Dermis blood vessel endothelial cell (primary cell): Measurements from ENCODE around the gene RAMP1. TPM values are rescaled to one million over a fixed set of nuclear protein-coding genes. Genes with fewer than 3 reads are reported as not detected.
A peak's percentile ranks its signal among the peaks of the same experiment; 100 is the strongest.
"Not testable (repeated sequence)": the region's sequence is repeated elsewhere in the genome, so short reads cannot be mapped to it uniquely, and the experiment has no call there.

Source experiments
- DNase-seq: peaks from one replicate; pipeline ENCODE4 v3.0.0; 2010
- total RNA-seq: library from RNA; depleted of rRNA; stranded (reverse); fragments of >200 nt; gene quantifications from 2 replicates; pipeline ENCODE4 v1.2.3, GENCODE V29; 2014

Gene RAMP1
- total RNA-seq: 0.85 TPM in 1 of 2 replicates, not detected in the other

GRCh38 chr2:237859533-237860272 is at the start of gene RAMP1:
Gene RAMP1, plus strand, starts transcription at chr2:237859623. Its CDS starts 53 bp downstream, at chr2:237859676.
- peak; percentile 11 for DNase-seq

- DNase-seq: no peak
Observed at GRCh38 chr2:237815637-237816036, 43.8 kb upstream of the RAMP1 start.

- no peak for DNase-seq
Observed at GRCh38 chr2:237816531-237816930, 42.9 kb upstream of the RAMP1 start.

- DNase-seq: no peak
Observed at GRCh38 chr2:237818066-237818473, 41.4 kb upstream of the RAMP1 start.

- no peak for DNase-seq
Observed at GRCh38 chr2:237819231-237819630, 40.2 kb upstream of the RAMP1 start.

GRCh38 chr2:237820421-237820820 is 39.0 kb upstream of the RAMP1 start:
- no peak for DNase-seq

- no peak for DNase-seq
Observed at GRCh38 chr2:237823544-237823943, 35.9 kb upstream of the RAMP1 start.

GRCh38 chr2:237824085-237824484 is 35.3 kb upstream of the RAMP1 start:
- DNase-seq: no peak

- no peak for DNase-seq
Observed at GRCh38 chr2:237827421-237827987, 31.9 kb upstream of the RAMP1 start.

GRCh38 chr2:237830522-237830921 is 28.9 kb upstream of the RAMP1 start:
- no peak for DNase-seq

GRCh38 chr2:237833546-237833945 is 25.9 kb upstream of the RAMP1 start:
- DNase-seq: no peak

- DNase-seq: no peak
Observed at GRCh38 chr2:237835372-237835771, 24.1 kb upstream of the RAMP1 start.

GRCh38 chr2:237841051-237841450 is 18.4 kb upstream of the RAMP1 start:
- DNase-seq: no peak

- DNase-seq: not testable (repeated sequence)
Observed at GRCh38 chr2:237848940-237849339, 10.5 kb upstream of the RAMP1 start.

GRCh38 chr2:237854295-237854694 is 5.1 kb upstream of the RAMP1 start:
- DNase-seq: no peak

GRCh38 chr2:237857791-237858190 is 1.6 kb upstream of the RAMP1 start:
- no peak for DNase-seq

- peak; percentile 86 for DNase-seq
Observed at GRCh38 chr2:237858294-237859081, 935 bp upstream of the RAMP1 start.

- no peak for DNase-seq
Observed at GRCh38 chr2:237859082-237859433, 365 bp upstream of the RAMP1 start.

- DNase-seq: no peak
Observed at GRCh38 chr2:237860273-237860935, 981 bp downstream of the RAMP1 start.

- DNase-seq: no peak
Observed at GRCh38 chr2:237861875-237862527, 2.6 kb downstream of the RAMP1 start.

GRCh38 chr2:237862528-237862895 is 3.1 kb downstream of the RAMP1 start:
- DNase-seq: no peak

- DNase-seq: no peak
Observed at GRCh38 chr2:237863102-237863511, 3.7 kb downstream of the RAMP1 start.
